Endothelial cell (in vitro differentiated cells): Measurements from ENCODE around the gene PHGDH. TPM values are rescaled to one million over a fixed set of nuclear protein-coding genes. Genes with fewer than 3 reads are reported as not detected.

Experiments used
- DNase-seq: peaks from one replicate; pipeline ENCODE4 v3.0.0; 2021; ENCODE audit warnings: low spot score
- H3K27ac Mint-ChIP-seq: one replicate; pipeline ENCODE4 v1.8.0; 2021; ENCODE audit warnings: mixed read lengths, inconsistent platforms; ENCODE audit not compliant: unreplicated experiment
- H3K27me3 Mint-ChIP-seq: one replicate; pipeline ENCODE4 v1.8.0; 2021; ENCODE audit warnings: mild to moderate bottlenecking, moderate library complexity, mixed read lengths, inconsistent platforms; ENCODE audit not compliant: unreplicated experiment
- H3K36me3 Mint-ChIP-seq: one replicate; pipeline ENCODE4 v1.8.0; 2021; ENCODE audit warnings: mild to moderate bottlenecking, low read depth, mixed read lengths, inconsistent platforms; ENCODE audit not compliant: unreplicated experiment
- H3K4me1 Mint-ChIP-seq: one replicate; pipeline ENCODE4 v1.8.0; 2021; ENCODE audit warnings: mild to moderate bottlenecking, mixed read lengths, inconsistent platforms; ENCODE audit not compliant: unreplicated experiment
- H3K4me3 Mint-ChIP-seq: one replicate; pipeline ENCODE4 v1.8.0; 2021; ENCODE audit warnings: mild to moderate bottlenecking, mixed read lengths, inconsistent platforms; ENCODE audit not compliant: unreplicated experiment
- H3K9me3 Mint-ChIP-seq: one replicate; pipeline ENCODE4 v1.8.0; 2021; ENCODE audit warnings: mixed read lengths, inconsistent platforms; ENCODE audit not compliant: unreplicated experiment
- total RNA-seq: library from RNA; stranded (reverse); fragmentation: NEBNext Ultra II Directional; extraction: Animal tissue kit (Norgen Biotek cat#: 25700); gene quantifications from one replicate; pipeline ENCODE4 v1.2.1, GENCODE V29; 2021; ENCODE audit not compliant: unreplicated experiment
- TF ChIP-seq, protein P1 (sequence below): fragments of 200-600 bp; sonication (generic); IDR thresholded peaks from one replicate; pipeline ENCODE4 v1.5.0; 2021; ENCODE audit warnings: antibody characterized with exemption; ENCODE audit not compliant: unreplicated experiment

PHGDH gene
- total RNA-seq, 1 donor from 2014 or later, result 137 TPM

- Mint-ChIP-seq H3K4me1 (peaks cover 2% of the 10 kb centered on the region), H3K27me3 (peaks cover 2% of the 10 kb centered on the region), H3K4me3 (no peak overlapping the region), H3K36me3 (no peaks in the 10 kb centered on the region), H3K27ac (no peak overlapping the region), H3K9me3 (no peaks in the 10 kb centered on the region)
- TF ChIP-seq, protein P1, sequence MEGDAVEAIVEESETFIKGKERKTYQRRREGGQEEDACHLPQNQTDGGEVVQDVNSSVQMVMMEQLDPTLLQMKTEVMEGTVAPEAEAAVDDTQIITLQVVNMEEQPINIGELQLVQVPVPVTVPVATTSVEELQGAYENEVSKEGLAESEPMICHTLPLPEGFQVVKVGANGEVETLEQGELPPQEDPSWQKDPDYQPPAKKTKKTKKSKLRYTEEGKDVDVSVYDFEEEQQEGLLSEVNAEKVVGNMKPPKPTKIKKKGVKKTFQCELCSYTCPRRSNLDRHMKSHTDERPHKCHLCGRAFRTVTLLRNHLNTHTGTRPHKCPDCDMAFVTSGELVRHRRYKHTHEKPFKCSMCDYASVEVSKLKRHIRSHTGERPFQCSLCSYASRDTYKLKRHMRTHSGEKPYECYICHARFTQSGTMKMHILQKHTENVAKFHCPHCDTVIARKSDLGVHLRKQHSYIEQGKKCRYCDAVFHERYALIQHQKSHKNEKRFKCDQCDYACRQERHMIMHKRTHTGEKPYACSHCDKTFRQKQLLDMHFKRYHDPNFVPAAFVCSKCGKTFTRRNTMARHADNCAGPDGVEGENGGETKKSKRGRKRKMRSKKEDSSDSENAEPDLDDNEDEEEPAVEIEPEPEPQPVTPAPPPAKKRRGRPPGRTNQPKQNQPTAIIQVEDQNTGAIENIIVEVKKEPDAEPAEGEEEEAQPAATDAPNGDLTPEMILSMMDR, result no peak
- no peak for DNase-seq
Measured at GRCh38 chr1:119752592-119752991, 40.9 kb downstream of the PHGDH start.

GRCh38 chr1:119758584-119758983 lies 46.9 kb downstream of the PHGDH start:
- Mint-ChIP-seq H3K4me1 (no peaks in the 10 kb centered on the region), H3K27me3 (peaks cover 2% of the 10 kb centered on the region), H3K36me3 (no peaks in the 10 kb centered on the region), H3K27ac (no peak overlapping the region), H3K9me3 (no peaks in the 10 kb centered on the region), H3K4me3 (no peak overlapping the region)
- DNase-seq, result no peak
- TF ChIP-seq, protein P1, result no peak

DNA sequence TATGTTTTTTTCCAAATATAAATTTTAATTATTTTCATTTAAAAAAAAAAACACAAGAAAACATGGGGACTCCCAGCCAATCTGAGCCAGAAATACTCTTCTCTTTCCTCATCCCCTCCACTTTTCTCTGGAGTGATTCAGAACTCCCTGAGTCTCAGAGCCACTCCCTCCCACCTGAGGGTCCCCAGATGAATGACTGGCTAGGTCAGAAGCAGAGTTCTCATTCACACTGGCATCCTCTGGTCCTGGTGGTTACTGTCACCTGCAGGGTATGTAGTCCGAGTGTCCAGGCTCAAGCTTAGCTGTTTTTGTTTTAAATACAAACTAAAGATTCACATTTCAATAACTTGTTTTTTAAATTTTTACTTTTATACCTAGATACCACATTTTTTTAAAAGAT lies 50.7 kb downstream of the PHGDH start:
- Mint-ChIP-seq H3K9me3 (no peaks in the 10 kb centered on the region), H3K4me3 (no peak overlapping the region), H3K4me1 (no peaks in the 10 kb centered on the region), H3K36me3 (no peaks in the 10 kb centered on the region), H3K27ac (no peak overlapping the region), H3K27me3 (no peaks in the 10 kb centered on the region)
- DNase-seq, result no peak
- TF ChIP-seq, protein P1, result no peak

DNA sequence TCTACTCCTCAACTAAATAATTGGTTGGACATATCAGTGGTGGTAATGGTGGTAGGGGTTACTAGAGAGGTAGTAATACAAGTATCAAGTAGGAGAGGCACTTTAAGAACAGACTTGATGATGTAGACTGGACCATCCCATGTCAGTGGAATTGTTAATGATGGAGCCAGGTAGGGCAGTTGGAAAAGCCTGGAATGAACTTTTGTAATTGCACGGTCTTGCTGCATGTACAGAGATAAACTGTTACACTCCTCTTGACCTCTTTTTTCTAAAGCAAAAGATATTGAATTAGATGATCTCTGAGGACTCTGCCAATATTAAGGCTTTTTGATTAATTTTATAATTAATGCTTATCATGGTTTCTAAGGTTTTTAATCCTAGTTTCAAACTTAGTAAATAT lies 51.2 kb downstream of the PHGDH start:
- Mint-ChIP-seq H3K9me3 (no peaks in the 10 kb centered on the region), H3K27ac (no peak overlapping the region), H3K4me3 (no peak overlapping the region), H3K36me3 (no peaks in the 10 kb centered on the region), H3K27me3 (no peaks in the 10 kb centered on the region), H3K4me1 (no peaks in the 10 kb centered on the region)
- no peak for DNase-seq
- TF ChIP-seq, protein P1, result no peak

- TF ChIP-seq, protein P1, result no peak
- Mint-ChIP-seq H3K27me3 (no peaks in the 10 kb centered on the region), H3K27ac (no peak overlapping the region), H3K4me1 (no peaks in the 10 kb centered on the region), H3K36me3 (no peaks in the 10 kb centered on the region), H3K9me3 (no peaks in the 10 kb centered on the region), H3K4me3 (no peak overlapping the region)
- DNase-seq, result no peak
Measured at GRCh38 chr1:119764220-119764619, 52.5 kb downstream of the PHGDH start.
